Fibroblast of skin of right quadriceps (primary cell): ENCODE measurements around the gene LDB3.

Experiments
- DNase-seq: peaks from one replicate; pipeline ENCODE4 v3.0.0-alpha.2; 2013

LDB3 gene

DNA sequence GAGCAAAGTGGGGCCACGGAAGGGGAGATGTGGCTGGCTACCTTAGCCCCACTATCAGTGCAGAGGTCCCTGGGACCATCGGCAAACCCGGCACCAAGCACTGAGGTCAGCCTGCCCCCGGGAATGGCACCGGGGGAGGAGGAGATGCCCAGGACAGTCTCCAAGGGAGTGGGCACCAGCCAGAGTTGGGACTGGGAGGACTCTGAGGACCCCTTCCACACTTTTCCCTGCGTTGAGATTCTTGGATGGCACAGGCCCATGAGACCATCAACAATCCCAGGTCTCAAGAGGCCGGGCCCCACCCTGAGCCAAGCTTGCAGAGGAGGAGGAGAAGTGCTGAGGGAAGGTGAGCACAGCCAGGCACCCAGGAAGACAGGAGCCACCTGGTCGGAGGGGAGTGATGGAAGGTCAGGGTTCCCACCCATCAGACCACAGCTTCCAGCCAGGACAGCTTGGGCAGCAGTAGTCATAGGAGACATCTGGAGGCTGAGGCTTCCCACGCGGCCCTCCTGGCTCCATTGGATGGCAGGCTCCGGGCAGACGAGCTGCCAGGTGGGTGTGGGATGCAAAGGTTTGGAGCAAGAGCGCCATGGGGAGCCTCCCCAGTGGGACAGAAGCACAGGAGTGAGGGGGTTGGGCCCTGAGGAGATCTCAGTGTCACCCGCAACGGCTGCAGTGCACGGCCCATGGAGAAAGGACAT lies 16.5 kb upstream of the LDB3 start:
- DNase-seq: no peak

DNA sequence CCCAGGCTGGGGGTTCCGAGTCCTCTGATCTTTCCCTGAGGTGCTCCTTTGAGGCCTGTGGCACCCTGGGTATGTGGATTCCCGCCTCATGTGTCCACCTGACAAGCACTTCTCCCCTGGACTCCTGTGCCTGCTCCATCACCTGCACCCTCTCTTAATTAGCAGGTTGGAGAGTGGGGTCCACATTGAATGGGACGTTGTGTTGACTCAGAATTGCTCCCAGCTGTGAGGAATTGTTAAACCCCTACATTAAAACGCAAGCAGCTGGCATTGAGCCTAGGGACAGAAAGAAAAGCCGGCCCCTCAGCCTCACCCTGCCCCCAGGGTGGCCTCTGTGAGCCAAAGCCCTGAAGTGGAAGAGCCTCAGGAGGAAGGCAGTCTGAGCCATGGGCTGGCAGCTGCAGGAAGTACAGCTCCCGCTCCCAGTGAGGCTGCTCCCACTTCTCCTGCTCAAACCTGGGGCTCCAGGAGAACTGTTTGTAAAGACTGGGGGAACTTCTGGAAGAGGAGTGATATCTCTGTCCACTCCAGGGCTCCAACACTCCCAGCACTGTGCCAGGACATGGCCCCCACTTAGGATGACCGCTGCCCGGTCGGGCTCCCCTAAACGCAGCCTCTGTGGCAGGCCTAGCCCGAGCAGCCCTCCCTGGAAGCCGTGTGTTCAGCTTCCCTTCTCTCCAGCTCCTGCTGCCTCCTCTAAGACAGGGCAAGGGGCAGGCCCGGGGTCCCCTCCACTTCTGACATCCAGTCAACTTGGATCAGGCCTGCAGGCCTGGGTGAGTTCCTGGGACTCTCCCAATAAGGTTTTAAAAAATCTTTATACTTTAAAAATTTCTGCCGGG lies 15.7 kb upstream of the LDB3 start:
- DNase-seq: peak; percentile 32

DNA sequence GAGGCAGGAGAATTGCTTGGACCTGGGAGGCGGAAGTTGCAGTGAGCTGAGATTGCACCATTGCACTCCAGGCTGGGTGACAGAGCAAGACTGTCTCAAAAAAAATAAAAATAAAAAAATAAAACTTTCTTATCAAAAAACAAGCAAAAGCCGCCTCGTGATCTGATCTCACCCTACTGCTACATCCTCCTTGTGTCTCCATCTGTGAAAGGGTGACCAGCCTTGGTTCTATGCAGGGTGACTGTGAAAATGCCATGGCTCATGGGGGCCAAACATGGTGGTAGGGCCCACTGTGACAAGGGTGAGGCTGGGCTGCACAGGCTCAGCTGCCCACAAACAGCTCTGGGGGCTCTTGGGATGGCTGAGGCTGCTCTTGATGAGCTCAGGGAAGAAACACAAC lies 14.9 kb upstream of the LDB3 start:
- no peak for DNase-seq

DNA sequence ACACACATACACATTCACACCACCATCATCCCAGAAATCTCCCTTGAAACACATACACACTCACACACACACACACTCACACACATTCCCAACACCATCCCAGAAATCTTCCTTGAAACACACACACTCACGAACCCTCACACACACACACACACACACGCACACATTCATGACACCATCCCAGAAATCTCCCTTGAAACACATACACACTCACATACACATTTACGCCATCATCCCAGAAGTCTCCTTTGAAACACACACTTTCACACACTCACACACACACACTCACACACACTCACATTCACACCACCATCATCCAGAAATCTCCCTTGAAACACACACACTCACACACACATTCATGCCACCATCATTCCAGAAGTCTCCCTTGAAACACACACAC lies 14.3 kb upstream of the LDB3 start:
- no peak for DNase-seq

DNA sequence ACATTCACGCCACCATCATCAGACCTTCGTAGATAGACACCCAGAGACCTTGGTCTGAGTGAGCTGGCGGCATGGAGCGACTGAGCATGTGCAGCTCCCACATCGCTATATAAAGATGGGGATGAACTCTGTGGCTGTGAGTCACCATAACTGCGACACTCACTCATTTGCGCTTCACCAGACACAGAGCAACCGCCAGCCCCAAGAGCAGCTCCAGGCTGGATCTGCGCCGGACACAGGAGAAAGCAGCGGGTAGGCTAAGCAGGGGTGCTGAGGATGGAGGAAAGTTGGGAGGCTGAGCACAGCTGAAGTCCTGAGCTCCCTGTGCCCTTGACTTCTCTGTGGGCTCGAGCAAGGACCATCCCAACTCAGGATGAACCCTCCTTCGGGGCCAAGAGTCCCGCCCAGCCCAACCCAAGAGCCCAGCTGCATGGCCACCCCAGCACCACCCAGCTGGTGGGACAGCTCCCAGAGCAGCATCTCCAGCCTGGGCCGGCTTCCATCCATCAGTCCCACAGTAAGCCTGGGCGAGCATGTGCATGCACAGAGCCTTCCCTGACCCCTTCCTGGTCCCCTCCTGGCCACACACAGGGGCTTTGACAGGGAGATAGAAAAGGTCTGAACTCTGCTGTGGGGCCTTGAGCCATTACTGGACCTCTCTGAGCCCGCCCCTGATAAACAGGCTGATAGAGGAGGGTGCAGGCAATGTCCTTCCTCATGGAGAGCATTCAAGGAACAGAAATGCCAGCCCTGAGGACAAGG lies 13.7 kb upstream of the LDB3 start, which contains the start of gene OPN4:
TSS of gene OPN4 (plus strand) at position 137 of the 762 bp plus-strand sequence. CDS start at position 374, 237 bp downstream.
- peak; percentile 48 for DNase-seq

DNA sequence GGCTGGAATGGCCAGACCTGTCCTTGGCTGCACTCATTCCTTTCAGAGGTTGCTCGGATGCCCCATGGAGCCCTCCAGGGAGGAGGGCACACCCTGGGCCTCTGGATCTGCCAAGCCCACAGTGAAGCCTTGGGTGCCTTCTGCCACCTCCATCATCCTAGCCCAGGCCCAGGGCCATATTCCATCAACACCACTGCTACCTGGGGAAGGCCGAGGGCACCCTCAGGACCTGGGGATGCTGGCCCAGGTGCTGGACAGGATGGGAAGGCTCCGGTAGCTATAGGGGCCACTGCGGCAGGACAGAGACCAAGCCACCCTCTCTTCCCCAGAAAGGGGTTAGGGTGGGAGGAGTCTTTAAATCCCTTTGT lies 13.2 kb upstream of the LDB3 start:
- no peak for DNase-seq

DNA sequence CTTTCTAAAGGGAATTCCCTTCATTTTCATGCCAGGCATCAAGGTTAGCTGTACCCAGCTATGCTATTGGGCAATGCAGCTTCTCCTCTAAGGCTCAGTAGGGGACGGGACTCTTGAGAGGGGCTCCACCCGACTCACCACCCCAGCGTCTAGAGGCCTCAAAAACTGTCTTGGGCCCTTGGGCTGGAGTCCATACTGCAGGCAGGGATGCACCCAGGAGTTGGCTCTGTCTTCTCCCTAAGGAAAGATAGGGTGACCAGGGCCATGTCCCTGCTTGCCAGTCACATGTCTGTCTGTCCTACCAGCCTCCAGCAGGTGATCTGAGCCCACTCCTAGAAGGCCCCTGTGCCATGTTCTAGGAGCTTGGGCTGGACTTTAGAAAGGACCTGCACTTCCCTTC lies 12.7 kb upstream of the LDB3 start:
- no peak for DNase-seq

DNA sequence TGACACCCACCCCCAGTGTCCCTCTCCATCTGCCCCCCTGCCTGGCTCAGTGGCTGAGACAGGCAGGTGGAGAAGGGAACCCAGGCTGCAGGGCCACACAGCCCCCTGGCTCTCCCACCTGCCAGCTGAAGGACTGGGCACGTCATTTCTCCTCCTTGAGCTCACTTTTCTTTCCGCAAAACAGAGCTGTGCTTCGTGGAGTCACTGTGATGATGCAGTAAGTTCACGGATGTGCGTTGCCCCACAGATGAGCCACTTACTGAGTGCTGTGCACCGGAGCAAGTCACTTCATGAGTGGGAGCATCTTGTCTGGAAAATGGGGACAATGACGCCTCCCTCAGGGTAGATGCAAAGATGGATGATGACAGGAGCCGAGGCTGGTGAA lies 11.3 kb upstream of the LDB3 start:
- DNase-seq: no peak

DNA sequence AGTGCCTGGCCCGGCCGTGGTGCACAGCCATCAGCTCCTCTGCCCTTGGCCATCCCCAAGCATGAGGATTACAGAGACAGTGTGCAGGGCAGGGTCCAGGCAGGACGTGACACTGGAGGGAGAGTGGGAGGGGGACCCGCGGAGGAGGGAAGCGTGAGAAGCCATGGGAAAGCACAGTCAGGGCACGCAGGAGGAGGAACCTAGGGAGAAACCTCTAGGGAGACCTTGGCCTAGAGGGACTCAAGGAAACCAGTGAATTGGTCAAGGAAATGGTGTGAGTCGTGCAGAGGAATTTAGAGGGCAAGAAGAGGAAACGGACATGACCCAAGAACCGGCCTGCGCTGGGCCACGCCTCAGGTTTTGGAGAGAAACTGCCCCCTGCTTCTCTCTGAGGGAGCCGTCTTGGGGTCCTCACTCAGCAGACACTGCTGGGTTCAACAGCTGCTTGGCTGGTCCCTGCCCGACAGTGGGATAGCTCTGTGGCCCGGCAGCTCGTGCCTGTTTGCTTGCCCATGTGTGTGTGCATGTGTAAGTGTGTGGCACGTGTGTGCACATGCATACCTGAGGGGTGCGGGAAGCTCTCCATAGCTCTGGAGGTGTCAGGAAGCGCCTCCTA lies 10.8 kb upstream of the LDB3 start:
- no peak for DNase-seq

DNA sequence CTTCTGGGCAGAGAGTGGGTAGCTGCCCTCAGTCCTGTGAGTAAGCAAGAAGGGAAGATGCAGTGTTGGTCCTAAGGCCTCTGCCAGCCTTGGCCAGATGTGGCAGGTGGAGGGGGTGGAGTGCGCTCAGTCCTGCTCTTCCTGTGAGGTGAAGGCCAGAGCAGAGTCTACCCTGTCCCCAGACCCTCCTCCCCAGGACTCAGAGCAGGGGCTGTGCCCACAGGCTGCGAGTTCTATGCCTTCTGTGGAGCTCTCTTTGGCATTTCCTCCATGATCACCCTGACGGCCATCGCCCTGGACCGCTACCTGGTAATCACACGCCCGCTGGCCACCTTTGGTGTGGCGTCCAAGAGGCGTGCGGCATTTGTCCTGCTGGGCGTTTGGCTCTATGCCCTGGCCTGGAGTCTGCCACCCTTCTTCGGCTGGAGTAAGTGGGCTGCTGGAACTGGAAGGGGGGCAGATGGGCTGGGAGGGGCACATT lies 10.0 kb upstream of the LDB3 start:
- DNase-seq: no peak

DNA sequence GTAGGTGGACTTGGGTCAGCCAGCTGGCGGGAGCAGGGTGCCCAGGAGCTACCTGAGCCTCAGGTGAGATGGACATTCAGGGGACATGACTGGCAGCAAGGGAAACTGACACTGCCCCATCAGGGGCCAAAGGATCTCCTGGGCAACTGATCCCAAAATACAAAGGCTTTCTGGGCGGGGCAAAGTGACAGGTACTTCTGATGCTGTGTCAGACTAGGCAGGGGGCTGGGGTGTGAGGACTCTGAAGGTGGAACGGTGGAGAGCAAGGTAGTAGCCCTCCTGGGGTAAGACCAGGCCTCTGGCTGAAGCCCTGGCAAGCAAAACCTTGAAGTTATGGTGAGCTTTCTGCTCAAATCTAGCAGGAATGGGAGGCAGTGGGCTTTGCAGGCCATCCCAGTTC lies 9.6 kb upstream of the LDB3 start:
- no peak for DNase-seq

DNA sequence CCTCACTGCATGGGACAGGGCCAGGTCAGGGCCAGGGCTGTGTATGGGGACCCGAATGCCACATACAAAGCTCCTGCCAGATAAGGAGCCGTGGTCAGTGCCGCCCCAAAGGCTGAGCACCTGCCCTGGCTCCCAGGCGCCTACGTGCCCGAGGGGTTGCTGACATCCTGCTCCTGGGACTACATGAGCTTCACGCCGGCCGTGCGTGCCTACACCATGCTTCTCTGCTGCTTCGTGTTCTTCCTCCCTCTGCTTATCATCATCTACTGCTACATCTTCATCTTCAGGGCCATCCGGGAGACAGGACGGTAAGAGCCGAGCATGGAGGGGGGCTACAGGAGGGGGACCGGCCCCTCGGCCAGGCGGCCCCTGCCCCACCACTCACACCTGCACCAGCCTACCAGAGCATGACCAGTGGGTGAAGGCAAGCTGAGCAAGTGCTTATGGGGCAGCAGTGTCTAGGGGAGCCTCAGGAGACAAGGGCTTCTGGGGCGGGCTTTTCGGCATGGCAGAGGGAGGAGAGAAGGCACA lies 9.1 kb upstream of the LDB3 start:
- no peak for DNase-seq

DNA sequence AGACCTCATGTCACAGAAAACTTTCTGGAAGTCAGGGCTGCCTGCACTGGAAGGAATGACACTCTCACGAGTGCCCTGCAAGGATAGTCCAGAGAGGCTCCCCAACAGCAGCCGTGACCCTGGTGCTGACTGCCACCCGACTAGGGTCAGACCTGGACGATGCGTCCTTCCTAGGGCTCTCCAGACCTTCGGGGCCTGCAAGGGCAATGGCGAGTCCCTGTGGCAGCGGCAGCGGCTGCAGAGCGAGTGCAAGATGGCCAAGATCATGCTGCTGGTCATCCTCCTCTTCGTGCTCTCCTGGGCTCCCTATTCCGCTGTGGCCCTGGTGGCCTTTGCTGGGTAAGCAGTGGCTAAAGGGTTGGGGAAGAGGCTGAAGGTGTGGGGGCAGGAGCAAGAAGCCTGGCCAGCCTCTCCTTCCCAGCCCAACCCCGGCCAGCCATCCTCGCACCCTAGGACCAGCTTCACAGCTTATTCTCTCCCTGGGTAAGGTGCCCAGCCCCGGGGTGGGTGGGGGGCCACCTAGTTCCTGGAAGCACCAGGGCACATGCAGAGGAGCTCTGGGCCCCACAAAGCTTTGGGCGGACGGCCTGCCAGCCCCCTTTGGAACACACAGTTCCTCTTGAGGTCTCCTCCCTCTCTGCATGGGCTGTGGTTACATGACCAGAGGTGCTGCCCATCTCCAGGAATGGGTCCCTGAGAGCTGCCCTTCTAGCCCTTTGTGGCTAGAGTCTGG lies 8.4 kb upstream of the LDB3 start:
- no peak for DNase-seq

DNA sequence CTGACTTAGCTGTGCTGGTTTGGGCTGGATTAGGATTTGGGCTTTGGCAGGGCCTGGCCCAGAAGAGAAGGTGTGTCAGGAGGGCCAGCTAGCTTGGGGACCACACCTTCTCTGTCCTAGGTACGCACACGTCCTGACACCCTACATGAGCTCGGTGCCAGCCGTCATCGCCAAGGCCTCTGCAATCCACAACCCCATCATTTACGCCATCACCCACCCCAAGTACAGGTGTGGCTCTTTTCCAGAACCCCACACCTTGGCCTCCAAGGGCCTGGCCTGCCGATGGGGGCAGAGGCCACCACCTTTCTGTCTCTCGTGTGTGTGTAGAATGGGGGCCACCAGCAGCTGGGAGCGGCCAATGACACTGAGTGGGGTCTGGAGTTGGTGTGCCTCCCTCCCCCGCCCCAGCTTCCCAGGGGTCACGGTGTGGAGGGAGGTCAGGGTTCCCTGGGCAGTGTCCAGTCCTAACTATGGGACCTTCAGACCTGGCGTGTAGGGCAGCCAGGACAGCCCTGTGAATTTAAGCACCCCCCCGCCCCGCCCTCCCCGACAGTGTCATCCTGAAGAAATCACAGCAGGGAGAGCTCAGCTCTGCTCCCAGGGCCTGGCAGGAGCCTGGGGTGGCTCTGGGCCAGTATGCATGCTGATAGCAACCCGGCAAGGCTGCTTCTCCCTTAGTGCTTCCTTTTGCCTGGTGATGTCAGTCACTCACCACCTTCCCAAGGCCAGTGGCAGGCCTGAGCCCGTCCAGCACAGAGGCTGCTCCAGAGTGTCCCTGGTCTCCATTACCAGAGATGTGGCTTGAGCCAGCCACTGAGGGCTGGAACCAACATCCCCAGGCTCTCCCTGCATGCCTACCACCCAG lies 6.9 kb upstream of the LDB3 start:
- DNase-seq: no peak

DNA sequence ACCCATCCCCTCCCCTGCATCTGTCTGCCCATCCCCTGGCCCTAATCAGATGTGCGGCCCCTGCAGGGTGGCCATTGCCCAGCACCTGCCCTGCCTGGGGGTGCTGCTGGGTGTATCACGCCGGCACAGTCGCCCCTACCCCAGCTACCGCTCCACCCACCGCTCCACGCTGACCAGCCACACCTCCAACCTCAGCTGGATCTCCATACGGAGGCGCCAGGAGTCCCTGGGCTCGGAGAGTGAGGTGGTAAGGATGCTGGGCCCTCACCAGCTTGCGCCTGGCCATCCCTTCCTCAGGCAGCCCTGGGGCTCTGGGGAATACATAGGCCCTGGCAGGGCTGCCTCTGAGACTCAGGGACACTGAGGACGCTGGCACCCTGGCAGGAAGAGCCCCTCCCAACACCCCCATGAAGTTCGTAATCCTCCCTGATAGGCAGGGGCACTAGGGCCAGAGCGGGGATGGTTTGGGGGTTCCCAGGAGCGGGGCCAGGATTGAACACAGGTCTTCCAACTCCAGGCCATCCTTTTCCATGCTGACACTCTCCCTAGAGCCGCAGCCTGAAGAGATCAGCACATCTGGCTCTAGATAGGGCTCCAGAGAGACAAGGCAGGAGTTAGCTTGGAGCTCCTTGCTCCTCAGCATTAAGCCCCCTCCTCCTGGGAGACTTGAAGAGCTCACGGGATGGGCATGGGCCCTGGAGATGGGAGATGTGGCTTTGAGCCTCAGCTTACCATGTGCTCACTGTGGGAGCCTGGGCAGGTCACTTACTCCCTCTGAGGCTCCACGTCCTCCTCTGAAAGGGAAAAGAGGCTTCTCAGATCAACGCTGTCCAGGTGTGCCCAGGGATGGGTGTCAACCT lies 5.9 kb upstream of the LDB3 start:
- no peak for DNase-seq

DNA sequence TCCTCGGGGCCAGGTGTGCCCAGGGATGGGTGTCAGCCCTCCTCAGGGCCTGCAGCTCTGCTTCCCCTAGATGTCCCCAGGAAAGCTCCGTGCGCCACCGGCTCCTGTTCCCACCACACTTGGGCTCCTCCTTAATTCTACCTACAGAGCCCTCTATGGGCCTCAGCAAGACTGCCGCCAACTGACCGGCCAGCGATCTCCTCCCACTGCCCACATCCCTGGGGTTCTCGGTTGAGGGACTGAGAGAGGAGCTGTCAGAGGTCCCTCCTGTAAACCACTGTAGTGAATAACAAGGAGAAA lies 5.3 kb upstream of the LDB3 start:
- DNase-seq: no peak

DNA sequence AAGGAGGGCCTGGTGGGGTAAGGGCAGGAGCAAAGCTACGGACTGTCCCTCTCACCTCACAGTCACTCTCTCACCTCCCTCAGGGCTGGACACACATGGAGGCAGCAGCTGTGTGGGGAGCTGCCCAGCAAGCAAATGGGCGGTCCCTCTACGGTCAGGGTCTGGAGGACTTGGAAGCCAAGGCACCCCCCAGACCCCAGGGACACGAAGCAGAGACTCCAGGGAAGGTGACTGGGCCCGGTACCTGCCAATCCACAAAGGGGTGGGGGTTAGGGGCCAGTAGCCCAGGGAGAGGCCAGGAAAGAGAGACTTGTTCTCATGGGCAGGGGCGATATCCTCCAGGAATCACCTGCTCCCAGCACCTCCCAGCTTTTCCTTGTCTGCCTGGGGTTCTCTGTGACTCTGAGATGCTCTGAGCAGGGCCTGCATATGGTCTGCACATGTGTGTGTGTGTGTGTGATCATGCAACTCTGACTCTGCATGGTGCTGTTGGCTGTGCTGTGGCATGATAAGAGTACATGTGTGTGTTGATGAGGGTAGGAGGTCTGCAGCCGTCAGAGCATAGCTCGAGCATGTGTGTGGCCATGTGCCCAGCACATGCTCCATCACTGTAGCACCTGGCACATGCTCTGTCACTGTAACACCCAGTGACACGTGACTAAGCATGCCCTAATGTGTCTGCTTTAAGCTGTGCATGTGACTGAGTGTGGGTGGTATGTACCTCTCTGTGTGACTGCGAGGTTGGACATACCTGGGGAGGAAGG lies 4.6 kb upstream of the LDB3 start:
- DNase-seq: no peak

DNA sequence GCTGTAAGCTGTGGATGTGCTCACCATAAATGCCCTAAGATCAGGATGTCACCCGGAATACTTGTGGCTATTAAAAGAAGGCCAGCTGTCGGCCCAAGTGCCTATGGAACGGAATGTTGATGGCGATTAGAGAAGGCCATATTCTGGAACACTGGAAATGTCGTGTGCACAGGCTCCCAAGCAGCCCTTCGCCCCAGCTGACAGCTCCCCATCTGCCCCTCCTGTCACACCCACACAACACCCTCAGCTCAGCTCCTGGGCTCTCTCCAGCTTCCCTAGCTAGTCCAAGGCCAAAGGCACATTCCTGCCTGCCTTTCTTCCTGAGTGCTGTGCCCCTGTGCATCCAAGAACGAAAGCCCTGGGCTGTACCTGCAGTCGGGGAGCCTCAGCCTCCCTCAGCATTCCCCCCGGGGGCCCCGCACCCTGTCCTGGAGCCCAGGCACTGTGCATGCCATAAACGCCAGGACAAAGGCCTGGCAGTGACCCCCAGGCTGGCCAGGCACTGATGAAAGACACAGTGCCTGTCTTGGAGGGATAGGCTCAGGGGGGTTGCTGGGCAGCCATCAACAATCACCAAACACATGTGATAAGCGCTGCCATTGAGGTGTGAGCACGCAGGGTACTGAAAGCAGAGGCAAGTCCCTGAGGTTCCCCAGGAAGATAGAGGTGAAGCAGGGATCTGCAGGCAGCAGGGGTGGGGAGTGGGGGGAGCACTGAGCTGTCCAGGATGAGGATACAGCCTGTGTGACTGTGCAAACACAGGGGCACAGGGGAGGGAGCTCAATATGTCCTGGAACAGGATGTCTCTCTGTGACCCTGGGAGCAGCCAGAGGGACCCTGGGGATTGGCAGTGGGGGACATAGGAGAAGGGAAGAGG lies 3.7 kb upstream of the LDB3 start:
- DNase-seq: no peak

DNA sequence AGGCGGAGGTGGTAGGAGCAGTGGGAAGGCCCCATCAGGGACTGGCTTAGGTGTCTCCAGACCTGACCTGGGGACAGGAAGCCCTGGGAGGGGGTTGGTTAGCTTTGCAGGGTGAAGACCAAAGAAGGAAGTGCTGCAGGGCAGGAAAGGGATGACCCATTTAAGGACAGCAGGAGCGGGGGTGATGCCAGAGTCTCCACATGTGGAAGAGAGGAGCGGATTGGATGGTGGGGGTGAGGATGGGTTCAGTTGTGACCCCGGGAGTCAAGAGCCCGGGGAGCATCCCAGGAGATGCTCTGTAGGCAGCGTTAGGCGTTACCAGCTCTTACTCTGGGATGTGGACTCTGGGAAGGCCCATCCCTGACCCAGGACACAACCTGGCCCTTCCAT lies 3.1 kb upstream of the LDB3 start:
- no peak for DNase-seq
